GM12892 (cell line): ENCODE results near the gene CRMP1.
A peak's percentile ranks its signal among the peaks of the same experiment; 100 is the strongest.
"Not testable (repeated sequence)": the region's sequence is repeated elsewhere in the genome, so short reads cannot be mapped to it uniquely, and the experiment has no call there.

Source experiments
- DNase-seq: peaks from one replicate; pipeline ENCODE4 v3.0.0; 2011; ENCODE audit not compliant: insufficient read length
- FAIRE-seq: peaks from 2 replicates; lab custom pipeline; 2011; peaks lifted over from hg19 to GRCh38; lab: Jason Lieb, UNC
- POLR2A ChIP-seq: IDR thresholded peaks from 2 replicates; pipeline ENCODE4 v1.6.1; 2011; ENCODE audit warnings: low read depth, low read length, control low read depth
- POLR2AphosphoS5 ChIP-seq: IDR thresholded peaks from 2 replicates; pipeline ENCODE4 v1.6.1; 2011; ENCODE audit warnings: low read depth, low read length, control low read depth
- TAF1 ChIP-seq: IDR thresholded peaks from 2 replicates; pipeline ENCODE4 v1.6.1; 2011; ENCODE audit warnings: low read depth, mild to moderate bottlenecking, control low read depth, low read length, borderline replicate concordance

Gene CRMP1

GRCh38 chr4:5842456-5842855 lies 50.4 kb downstream of the CRMP1 start:
- no peak for FAIRE-seq
- DNase-seq = no peak
- TF ChIP-seq POLR2AphosphoS5 = no peak
- TF ChIP-seq POLR2A = no peak
- no peak for TF ChIP-seq TAF1

- no peak for FAIRE-seq
- DNase-seq = no peak
- TF ChIP-seq POLR2AphosphoS5 (no peak), TAF1 (no peak), POLR2A (no peak)
These were observed 52.9 kb downstream of the CRMP1 start for GRCh38 chr4:5839751-5840674.

GRCh38 chr4:5839332-5839731 lies 53.6 kb downstream of the CRMP1 start:
- no peak for DNase-seq
- no peak for TF ChIP-seq TAF1
- TF ChIP-seq POLR2A = no peak
- TF ChIP-seq POLR2AphosphoS5 = no peak
- no peak for FAIRE-seq

DNA sequence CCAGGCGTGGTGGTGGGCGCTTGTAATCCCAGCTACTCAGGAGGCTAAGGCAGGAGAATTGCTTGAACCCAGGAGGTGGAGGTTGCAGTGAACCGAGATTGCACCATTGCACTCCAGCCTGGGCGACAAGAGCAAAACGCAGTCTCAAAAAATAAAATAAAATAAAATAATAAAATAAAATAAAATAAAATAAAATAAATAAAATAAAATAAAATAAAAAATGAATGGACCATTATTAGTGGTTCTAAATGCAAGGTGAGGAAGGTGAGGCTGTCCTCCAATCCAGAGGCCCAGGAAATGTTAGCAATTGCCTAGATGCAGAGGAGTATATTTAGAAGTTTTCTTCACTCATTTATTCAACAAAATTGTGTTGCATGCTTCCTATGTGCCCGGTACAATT lies 55.4 kb downstream of the CRMP1 start:
- FAIRE-seq, DNase-seq: not testable (repeated sequence)

DNA sequence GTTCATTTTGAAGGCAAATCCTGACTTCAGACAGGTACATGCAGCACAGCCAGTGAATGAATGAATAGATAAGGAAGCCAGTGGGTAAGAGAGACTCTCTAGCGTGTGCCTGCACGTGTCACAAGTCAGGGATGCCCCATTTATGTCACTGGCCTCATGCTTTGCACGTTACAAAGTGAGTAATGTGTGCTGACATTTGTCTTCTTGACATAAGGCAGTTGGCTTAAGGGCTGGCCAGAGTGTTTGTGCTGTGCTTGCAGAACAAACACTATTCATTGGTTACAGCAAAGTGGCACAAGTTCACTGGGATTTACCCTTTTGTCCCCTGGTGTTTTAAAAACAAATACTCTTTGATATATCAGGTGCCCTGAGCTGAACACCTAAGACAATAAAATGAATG lies 55.9 kb downstream of the CRMP1 start:
- FAIRE-seq (no peak), DNase-seq (no peak)
- TF ChIP-seq TAF1 (no peak), POLR2A (no peak), POLR2AphosphoS5 (no peak)

DNA sequence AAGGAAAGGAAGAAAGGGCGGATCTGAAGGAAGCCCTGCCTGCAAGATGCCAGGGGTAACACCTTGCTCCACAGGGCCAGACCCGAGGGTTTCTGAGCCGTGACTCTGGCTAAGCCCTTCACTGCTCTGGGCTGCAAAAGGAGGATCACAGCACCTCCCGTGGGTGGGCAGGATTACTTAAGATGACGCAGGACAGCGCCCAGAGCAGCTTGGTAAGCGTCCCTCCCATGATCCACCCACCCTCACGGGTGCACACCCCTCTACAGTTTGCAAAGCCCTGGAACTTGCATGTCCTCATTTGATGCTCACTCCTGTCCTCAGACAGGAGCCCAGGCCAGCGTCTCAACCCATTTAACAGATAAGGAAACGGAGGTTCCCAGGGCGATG lies 64.9 kb downstream of the CRMP1 start:
- FAIRE-seq (no peak), DNase-seq (no peak)
- no peak for TF ChIP-seq POLR2A
- TF ChIP-seq POLR2AphosphoS5 = no peak

GRCh38 chr4:5827108-5828004 lies 65.5 kb downstream of the CRMP1 start:
- DNase-seq (no peak), FAIRE-seq (no peak)
- TF ChIP-seq TAF1 = no peak
- no peak for TF ChIP-seq POLR2AphosphoS5
- TF ChIP-seq POLR2A = no peak

DNA sequence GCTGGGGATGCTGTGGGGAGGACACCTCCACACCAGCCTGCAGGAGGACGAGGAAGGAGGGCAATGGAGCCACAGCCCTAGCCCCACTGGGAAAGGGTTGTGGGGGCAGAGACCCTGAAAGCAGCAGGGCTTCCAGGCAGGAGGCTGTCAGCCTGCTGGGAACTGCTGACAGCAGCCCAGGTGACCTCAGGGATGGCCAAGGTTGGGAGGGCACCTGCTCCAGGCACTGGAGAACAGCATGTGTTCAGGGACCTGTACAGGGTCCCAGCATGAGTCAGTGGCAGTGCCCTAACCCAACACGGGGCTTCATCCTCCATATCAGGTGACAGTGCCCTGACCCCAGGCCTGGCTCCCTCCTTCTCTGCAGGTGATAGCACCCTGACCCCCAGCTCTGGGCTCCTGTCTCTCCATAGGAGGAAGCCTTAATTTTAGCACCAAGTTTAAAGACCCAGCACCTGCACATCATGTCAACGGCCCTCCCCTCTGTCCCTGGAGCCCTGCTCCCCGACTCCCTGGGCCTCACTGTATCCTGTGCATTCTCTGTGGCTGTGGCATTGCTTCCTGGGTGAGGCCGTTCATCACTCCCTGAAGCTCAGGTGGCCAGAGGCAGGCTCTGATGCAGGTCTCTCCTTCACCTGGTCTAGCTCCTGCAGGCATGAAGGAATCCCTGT lies 66.3 kb downstream of the CRMP1 start:
- TF ChIP-seq POLR2A (no peak), POLR2AphosphoS5 (no peak), TAF1 (no peak)
- FAIRE-seq (no peak), DNase-seq (no peak)

DNA sequence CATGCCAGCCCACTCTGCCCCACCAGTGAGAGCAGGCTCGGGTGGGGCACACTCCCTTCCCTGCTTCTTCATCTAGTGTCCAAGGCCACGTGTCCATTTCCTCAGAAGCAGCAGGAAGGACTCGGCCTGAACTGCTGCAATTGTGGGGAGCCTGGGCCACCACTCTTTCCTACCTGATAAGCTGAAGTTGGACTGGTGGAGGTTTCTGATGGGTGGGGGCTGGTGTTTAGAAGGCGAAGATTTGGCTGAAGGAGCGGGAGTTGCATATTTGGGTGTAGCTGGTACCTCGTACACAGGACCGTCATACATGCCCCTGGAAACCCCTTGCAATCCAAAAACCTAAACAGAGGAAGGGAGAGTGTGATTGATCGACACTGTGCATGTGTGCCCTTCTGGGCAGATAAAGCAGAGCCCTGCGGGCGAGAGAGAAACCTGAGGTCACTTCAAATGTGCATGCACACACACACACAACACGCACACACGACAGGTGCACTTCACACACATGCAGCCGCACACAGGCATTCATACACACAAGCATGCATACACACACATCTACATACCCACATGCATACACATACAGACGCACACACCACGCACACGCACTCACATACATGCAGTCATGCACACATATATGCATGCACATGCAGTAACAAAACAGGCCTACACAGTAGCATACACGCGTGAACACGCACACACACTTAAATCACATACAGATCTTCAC lies 67.4 kb downstream of the CRMP1 start:
- no peak for TF ChIP-seq POLR2AphosphoS5
- TF ChIP-seq POLR2A = no peak
- TF ChIP-seq TAF1 = no peak
- DNase-seq (no peak), FAIRE-seq (peak; percentile 27)

DNA sequence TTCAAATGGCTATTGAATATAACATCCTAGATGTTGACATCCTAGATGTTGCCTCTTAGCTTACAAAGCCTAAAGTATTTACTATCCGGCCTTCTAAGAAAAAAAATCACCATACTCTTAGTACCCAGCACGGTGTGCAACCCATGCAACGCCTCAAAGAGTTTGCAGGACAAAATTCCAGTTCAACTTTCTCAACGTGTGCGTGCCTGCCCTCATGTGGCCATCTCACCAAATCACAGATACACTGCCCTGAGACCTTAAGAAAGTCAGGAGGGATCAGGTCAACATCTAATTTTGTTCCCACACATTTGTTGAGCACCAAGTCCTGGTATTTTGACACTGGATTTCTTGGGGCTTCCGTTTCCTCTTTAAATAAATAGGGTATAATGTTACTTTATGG lies 68.3 kb downstream of the CRMP1 start:
- FAIRE-seq = peak; percentile 51
- no peak for TF ChIP-seq POLR2A
- TF ChIP-seq TAF1 = no peak
- TF ChIP-seq POLR2AphosphoS5 = no peak
- DNase-seq = no peak

DNA sequence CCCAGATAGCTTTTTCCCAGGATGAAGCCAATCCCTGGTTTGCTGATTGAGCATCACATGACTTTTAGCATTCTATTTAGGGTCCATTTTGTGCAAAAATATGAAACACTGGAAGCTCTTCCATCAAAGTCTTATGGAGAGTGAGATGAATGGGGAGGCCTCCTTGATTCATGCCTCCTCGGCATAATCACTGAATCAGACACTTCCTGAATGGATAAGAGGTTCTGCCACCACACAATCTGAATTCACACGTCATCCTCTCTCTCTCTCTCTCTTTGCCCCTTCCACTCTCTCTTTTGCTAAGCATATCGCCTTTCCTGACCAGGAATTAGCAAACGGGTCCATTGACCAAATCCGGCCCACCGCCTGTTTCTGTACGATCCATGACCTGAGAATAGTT lies 68.7 kb downstream of the CRMP1 start:
- DNase-seq (no peak), FAIRE-seq (no peak)
- TF ChIP-seq POLR2AphosphoS5 (no peak), POLR2A (no peak), TAF1 (no peak)

GRCh38 chr4:5823542-5824211 lies 69.2 kb downstream of the CRMP1 start:
- peak; percentile 42 for FAIRE-seq
- TF ChIP-seq POLR2AphosphoS5 (no peak), POLR2A (no peak), TAF1 (no peak)
- DNase-seq = no peak
